GM19463 (cell line): ENCODE data around the gene ANKRD44.
"Not testable (repeated sequence)": the region's sequence is repeated elsewhere in the genome, so short reads cannot be mapped to it uniquely, and the experiment has no call there.

Experiments
- ATAC-seq: cut with Tn5 transposase; IDR thresholded peaks from one replicate; pipeline ENCODE4 v1.9.1; 2021; ENCODE audit warnings: mild to moderate bottlenecking, moderate library complexity; ENCODE audit not compliant: unreplicated experiment

Gene ANKRD44

GRCh38 chr2:197057959-197058358, 252.6 kb downstream of the ANKRD44 start:
- no peak for ATAC-seq

GRCh38 chr2:197055045-197055444, 255.5 kb downstream of the ANKRD44 start:
- ATAC-seq, result no peak

DNA sequence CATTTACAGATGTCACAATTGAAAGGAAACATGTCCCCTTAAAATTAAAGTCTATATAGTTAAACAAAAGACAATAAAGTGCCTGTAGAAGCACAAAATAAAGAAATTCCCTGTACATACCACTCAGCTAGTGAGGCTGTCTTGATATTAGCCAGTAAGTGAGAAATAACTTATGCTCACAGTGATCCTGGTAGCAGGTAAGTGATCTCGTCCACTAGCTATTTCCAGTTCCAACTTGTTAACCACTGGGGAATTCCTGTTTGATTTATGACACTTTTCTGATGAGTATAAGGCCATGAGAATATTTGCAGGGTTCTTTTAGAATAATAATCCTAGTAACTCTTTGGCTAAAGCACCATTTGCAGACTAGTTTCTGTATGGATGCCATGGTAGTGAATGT, 256.1 kb downstream of the ANKRD44 start:
- ATAC-seq, result no peak

DNA sequence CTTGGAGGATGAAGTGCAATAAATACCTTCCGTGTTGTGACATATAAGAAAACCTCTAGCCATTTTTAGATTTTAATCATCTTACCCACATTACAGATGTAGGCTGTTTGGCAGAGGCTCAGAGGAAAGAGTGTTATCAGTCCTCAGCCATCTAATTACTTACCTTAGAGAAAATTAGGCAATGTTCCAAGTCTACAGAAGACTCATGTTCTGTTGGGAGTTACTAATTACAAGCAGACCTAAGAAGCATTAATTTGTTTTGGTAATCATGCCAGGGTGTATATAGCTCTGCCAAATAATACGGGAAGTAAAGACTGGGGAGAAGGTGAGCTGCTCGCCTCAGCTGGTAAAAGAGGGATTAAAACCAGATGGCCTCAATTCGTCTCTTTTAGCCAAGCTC, 258.2 kb downstream of the ANKRD44 start:
- no peak for ATAC-seq

DNA sequence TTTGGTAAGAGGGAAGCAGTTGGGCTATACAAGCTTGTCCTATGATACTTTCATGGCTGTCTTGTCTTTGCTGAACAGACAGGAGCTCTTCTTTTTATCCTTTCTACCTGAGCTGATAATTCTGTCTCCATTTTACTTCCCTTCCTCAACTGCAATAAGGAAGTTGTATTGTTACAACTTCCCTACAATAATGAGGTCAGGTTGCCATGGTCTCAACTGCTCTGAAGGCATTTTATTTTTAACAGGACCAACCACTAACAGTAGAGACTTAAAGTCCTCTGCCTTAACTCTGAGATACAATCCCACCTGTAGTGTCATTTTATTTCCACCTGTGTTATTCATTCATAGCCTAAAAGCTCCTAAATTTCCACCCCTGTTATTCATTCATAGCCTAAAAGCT, 265.5 kb downstream of the ANKRD44 start:
- no peak for ATAC-seq

DNA sequence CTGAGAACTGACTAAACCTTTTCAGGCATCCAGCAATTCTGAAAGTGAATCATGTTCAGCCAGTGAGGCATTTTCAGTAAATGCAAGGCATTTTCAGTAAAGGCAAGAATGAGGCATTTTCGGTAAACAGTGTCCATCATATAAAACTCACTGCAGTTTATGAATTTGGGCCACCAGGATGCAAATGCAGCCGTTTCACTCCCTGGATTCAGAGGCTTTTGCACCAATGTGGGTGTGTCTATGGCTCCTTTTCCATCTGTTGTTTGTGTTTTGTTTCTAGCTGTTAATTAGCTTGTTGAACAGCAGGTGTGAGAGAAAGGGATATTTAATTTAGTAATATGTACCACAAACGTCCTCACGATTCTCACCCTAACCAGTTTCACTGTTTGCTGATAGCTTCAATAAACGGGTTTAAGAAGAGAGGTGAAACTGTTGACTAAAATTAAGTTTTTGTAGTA, 267.8 kb downstream of the ANKRD44 start:
- peak; percentile 74 for ATAC-seq

GRCh38 chr2:197037863-197038398, 272.6 kb downstream of the ANKRD44 start:
- no peak for ATAC-seq

- ATAC-seq, result no peak
Measured at GRCh38 chr2:197035002-197035401, 275.6 kb downstream of the ANKRD44 start.

DNA sequence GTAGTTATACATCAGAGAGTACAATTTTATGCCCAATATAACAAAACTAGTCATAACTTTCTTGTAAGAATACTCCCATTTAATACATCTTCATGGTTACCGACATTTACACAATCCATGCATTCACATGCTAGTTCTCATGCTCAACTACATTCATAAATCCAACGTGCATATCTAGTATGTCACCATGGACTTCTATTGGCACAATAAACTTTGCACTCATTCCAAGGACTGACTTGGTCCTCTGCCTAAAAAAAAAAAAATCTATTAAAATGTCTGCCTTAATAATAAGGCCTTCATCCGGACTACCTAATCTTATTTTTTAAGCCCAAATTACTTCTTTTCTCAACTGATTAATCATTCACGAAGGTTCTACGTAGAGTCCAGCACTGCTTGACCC, 276.3 kb downstream of the ANKRD44 start:
- ATAC-seq, result no peak

GRCh38 chr2:197033222-197033621, 277.4 kb downstream of the ANKRD44 start:
- no peak for ATAC-seq

GRCh38 chr2:197031803-197032202, 278.8 kb downstream of the ANKRD44 start:
- ATAC-seq, result no peak

DNA sequence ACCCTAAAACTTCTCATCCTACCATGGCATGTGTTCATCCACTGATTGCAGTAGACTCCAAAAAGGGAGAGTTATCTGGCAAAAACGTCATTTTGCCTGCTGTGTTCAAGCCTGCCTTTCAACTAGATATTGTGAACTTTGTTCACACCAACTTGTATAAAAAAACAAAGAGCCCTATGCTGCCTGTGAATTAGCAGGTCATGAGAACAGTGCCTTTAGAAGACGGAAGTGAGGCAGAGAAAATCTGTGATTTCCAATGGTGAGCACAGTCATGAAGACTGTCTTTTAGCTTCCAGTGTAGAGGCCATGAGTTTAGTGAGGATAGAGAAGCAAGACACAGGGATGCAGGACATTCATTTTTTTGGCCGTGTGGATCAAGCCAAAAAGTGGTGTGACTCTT, 280.5 kb downstream of the ANKRD44 start:
- no peak for ATAC-seq

- no peak for ATAC-seq
Measured at GRCh38 chr2:197028633-197029032, 281.9 kb downstream of the ANKRD44 start.

DNA sequence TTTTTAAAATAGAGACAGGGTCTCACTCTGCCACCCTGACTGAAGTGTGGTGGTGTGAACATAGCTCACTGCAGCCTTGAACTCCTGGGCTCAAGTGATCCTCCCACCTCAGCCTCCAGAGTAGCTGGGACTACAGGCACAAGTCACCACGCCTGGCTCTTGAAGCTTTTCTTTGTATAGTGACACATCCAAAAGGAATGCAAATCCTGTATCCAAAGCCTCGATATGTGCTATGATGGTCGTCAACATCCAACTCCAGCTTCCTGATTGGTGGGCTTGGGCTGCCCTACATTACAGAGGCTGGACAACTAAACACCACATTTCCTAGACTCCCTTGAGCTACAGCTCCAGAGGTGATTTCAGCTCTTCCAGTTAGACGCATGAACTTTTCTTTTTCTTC, 282.4 kb downstream of the ANKRD44 start:
- no peak for ATAC-seq

GRCh38 chr2:197024206-197024605, 286.4 kb downstream of the ANKRD44 start:
- no peak for ATAC-seq

DNA sequence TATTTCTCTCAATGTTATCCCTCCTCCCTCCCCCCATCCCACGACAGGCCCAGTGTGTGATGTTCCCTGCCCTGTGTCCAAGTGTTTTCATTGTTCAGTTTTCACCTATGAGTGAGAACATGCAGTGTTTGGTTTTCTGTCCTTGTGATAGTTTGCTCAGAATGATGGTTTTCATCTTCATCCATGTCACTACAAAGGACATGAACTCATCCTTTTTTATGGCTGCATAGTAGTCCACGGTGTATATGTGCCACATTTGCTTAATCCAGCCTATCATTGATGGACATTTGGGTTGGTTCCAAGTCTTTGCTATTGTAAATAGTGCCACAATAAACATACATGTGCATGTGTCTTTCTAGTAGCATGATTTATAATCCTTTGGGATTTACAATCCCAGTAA, 289.7 kb downstream of the ANKRD44 start:
- ATAC-seq, result not testable (repeated sequence)

DNA sequence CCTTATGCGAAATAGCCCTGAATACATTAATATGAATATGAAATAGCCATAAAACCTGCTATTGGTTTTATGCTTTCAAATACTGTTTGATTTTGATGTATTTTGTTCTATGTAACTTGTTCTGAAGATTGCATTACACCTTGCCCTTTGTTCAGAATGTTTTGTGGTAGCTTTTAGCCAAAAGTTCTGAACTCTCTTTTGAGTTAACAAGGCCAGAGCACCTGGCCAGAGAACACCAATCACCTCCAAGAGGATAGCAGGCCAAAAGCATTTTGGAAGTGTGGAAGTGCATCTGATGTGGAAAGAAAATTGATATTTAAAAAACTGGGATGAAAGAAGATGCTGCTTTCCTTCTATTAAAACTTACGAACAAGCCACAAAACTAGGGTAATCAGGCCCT, 297.5 kb downstream of the ANKRD44 start:
- no peak for ATAC-seq

DNA sequence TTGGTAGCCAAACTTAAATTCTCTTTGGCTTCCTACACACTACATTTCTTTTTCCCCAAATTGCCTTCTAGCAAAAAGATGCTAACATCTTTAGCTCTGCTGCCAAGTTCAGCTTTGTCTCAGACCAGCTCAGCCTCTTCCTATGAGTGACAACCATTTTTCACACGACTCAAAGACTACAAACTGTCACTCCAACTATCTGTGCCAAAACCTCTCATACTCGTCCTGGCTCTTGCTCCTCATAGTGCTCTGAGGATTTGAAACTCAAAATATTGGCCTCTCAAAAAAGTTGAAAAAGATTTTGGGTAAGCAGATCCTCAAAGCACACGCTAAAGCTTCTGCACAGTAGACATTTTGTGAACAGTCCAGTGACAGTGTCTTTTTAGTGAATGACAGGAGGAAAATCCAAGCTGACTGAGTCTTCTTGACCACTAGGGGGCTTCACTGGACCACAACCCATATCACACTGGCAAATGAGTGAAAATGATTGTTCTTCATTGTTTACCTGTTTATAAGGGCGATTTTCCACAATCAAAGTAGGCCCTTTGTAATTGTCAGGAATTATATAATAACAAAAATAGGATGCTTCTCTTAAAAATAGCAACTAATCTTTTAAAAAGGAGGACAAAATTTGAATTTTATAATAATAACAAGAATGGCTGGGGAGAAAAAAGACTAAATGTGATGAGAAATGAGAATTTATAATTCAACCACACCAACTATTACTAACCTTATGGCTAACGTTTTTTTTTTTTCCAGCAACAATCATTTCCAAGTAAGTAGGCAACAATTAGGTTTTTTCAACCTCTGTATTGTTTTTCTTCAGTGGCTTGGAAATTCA, 298.6 kb downstream of the ANKRD44 start:
- ATAC-seq, result peak; percentile 61

- no peak for ATAC-seq
Measured at GRCh38 chr2:197011021-197011417, 299.6 kb downstream of the ANKRD44 start.

DNA sequence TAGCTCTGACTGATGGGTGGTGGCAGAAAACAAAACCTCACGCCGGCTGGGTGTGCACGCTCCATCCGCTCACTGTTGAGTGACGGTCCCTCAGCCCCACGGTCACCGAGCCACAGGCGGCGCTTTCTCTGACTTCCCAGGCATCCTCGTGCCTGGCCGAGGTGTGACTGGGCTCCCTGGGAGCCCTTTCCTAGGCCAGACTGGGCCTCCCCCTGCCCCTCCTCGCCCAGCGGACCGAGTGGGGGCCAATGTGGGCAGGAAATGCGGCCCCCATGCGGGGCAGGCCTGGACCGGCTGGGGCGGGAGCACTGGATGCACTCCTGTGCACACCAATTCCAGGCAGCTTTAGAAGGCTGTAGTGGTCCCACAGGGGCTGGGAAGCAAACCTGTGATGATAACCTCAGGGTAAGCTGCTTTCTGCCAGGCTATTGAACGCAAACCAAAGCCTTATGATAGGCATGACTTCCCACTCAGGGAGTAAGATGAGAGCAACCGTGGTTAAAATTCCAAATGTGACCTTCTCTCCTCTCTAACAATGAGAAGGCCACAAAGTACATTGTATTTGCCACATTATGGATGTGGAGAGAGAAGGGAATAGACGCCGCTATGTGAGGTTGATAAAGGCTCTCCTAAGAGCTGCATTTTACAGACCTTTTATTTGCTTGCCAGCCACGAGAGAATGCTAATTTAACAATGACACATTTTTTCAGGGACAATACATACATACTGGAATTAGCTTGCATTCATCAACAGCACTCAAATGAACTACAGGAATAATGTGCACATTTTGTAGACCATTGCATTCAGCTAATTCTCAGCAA, 300.2 kb downstream of the ANKRD44 start:
- ATAC-seq, result no peak

GRCh38 chr2:197008741-197009341, 301.7 kb downstream of the ANKRD44 start:
- ATAC-seq, result not testable (repeated sequence)
